SK-N-SH (cell line): Measurements from ENCODE around the gene HBB.

Source experiments
- EP300 ChIP-seq, 2 experiments: IDR thresholded peaks; 2 replicates each; pipeline versions ENCODE4 v1.4.0 to v1.6.1; 2012; ENCODE audit warnings: borderline replicate concordance in 1 of 2, low read depth in 1 of 2, low read length in 1 of 2
- YY1 ChIP-seq: IDR thresholded peaks from 2 replicates; pipeline ENCODE4 v1.4.0; 2012; ENCODE audit warnings: low read depth, mild to moderate bottlenecking
- TF ChIP-seq, protein P1 (sequence below): fragments of 200-600 bp; sonication (generic); IDR thresholded peaks from 2 replicates; pipeline ENCODE4 v1.6.1; 2017; ENCODE audit warnings: antibody characterized with exemption, mild to moderate bottlenecking, moderate library complexity
- TF ChIP-seq, protein P2 (sequence below): IDR thresholded peaks from 2 replicates; pipeline ENCODE4; 2012
- TF ChIP-seq, protein P3 (sequence below): fragments of 150-350 bp; IDR thresholded peaks from 2 replicates; pipeline ENCODE4 v1.6.1; 2016; ENCODE audit warnings: mild to moderate bottlenecking, low read depth, low read length

- TF ChIP-seq, protein P1, sequence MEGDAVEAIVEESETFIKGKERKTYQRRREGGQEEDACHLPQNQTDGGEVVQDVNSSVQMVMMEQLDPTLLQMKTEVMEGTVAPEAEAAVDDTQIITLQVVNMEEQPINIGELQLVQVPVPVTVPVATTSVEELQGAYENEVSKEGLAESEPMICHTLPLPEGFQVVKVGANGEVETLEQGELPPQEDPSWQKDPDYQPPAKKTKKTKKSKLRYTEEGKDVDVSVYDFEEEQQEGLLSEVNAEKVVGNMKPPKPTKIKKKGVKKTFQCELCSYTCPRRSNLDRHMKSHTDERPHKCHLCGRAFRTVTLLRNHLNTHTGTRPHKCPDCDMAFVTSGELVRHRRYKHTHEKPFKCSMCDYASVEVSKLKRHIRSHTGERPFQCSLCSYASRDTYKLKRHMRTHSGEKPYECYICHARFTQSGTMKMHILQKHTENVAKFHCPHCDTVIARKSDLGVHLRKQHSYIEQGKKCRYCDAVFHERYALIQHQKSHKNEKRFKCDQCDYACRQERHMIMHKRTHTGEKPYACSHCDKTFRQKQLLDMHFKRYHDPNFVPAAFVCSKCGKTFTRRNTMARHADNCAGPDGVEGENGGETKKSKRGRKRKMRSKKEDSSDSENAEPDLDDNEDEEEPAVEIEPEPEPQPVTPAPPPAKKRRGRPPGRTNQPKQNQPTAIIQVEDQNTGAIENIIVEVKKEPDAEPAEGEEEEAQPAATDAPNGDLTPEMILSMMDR: no peak
- TF ChIP-seq EP300 (IDR thresholded peaks at IDR 0.05; ENCODE audit: borderline replicate concordance in 1 of 2, low read depth in 1 of 2, low read length in 1 of 2) (no peak), YY1 (no peak)
- TF ChIP-seq, protein P2, sequence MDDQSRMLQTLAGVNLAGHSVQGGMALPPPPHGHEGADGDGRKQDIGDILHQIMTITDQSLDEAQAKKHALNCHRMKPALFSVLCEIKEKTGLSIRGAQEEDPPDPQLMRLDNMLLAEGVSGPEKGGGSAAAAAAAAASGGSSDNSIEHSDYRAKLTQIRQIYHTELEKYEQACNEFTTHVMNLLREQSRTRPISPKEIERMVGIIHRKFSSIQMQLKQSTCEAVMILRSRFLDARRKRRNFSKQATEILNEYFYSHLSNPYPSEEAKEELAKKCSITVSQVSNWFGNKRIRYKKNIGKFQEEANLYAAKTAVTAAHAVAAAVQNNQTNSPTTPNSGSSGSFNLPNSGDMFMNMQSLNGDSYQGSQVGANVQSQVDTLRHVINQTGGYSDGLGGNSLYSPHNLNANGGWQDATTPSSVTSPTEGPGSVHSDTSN: no peak
- TF ChIP-seq, protein P3, sequence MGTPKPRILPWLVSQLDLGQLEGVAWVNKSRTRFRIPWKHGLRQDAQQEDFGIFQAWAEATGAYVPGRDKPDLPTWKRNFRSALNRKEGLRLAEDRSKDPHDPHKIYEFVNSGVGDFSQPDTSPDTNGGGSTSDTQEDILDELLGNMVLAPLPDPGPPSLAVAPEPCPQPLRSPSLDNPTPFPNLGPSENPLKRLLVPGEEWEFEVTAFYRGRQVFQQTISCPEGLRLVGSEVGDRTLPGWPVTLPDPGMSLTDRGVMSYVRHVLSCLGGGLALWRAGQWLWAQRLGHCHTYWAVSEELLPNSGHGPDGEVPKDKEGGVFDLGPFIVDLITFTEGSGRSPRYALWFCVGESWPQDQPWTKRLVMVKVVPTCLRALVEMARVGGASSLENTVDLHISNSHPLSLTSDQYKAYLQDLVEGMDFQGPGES: no peak
Measured at GRCh38 chr11:5233307-5233706, 6.4 kb upstream of the HBB start.
